Mesendoderm (in vitro differentiated cells): ENCODE measurements around the gene TNRC6C.
A peak's percentile ranks its signal among the peaks of the same experiment; 100 is the strongest.

ENCODE experiments used
- DNase-seq: peaks from one replicate; pipeline ENCODE4 v3.0.0; 2013
- H2AK5ac ChIP-seq: 2 replicates; pipeline ENCODE4 v1.6.1; 2013; ENCODE audit warnings: low read length, inconsistent platforms
- H2BK120ac ChIP-seq: 2 replicates; pipeline ENCODE4 v1.6.1; 2013; ENCODE audit warnings: low read depth, mild to moderate bottlenecking, low read length, moderate library complexity, mixed read lengths
- H2BK15ac ChIP-seq: replicated peaks from 2 replicates; pipeline ENCODE4 v1.6.1; 2013; ENCODE audit warnings: low read depth, mild to moderate bottlenecking, moderate library complexity
- H2BK5ac ChIP-seq: 2 replicates; pipeline ENCODE4 v1.6.1; 2013; ENCODE audit warnings: low read length, inconsistent platforms
- H3K18ac ChIP-seq: 2 replicates; pipeline ENCODE4 v1.6.1; 2013; ENCODE audit warnings: mild to moderate bottlenecking, low read length, mixed read lengths
- H3K23ac ChIP-seq: one replicate; pipeline ENCODE4 v1.6.1; 2013; ENCODE audit warnings: low read length
- H3K27ac ChIP-seq: 2 replicates; pipeline ENCODE4 v1.5.1; 2013; ENCODE audit warnings: low read depth, mild to moderate bottlenecking, inconsistent platforms, low read length, moderate library complexity
- H3K27me3 ChIP-seq: 2 replicates; pipeline ENCODE4 v1.6.1; 2013; ENCODE audit warnings: low read length, control low read depth, mild to moderate bottlenecking, inconsistent platforms; ENCODE audit not compliant: insufficient read depth, poor library complexity
- H3K36me3 ChIP-seq: 2 replicates; pipeline ENCODE4 v1.6.1; 2013; ENCODE audit warnings: low read length, inconsistent platforms; ENCODE audit not compliant: control insufficient read depth, insufficient read depth
- H3K4ac ChIP-seq: one replicate; pipeline ENCODE4 v1.6.1; 2013; ENCODE audit warnings: low read depth, mild to moderate bottlenecking, low read length, moderate library complexity
- H3K4me1 ChIP-seq: 2 replicates; pipeline ENCODE4 v1.6.1; 2013; ENCODE audit warnings: low read depth, low read length, inconsistent platforms; ENCODE audit not compliant: control insufficient read depth
- H3K4me2 ChIP-seq: 2 replicates; pipeline ENCODE4 v1.6.1; 2013; ENCODE audit warnings: low read length
- H3K4me3 ChIP-seq: 2 replicates; pipeline ENCODE4 v1.5.1; 2013; ENCODE audit warnings: mild to moderate bottlenecking, low read length
- H3K56ac ChIP-seq: one replicate; pipeline ENCODE4 v1.6.1; 2013; ENCODE audit warnings: low read length
- H3K79me1 ChIP-seq: 2 replicates; pipeline ENCODE4 v1.6.1; 2013; ENCODE audit warnings: low read length, inconsistent platforms
- H3K79me2 ChIP-seq: 2 replicates; pipeline ENCODE4 v1.6.1; 2013; ENCODE audit warnings: mild to moderate bottlenecking, low read length; ENCODE audit not compliant: control insufficient read depth, insufficient read depth
- H3K9ac ChIP-seq: 2 replicates; pipeline ENCODE4 v1.6.1; 2013; ENCODE audit warnings: low read length, inconsistent platforms
- H4K5ac ChIP-seq: one replicate; pipeline ENCODE4 v1.6.1; 2013; ENCODE audit warnings: low read length
- H4K8ac ChIP-seq: one replicate; pipeline ENCODE4 v1.6.1; 2013; ENCODE audit warnings: low read depth, mild to moderate bottlenecking, control low read depth, low read length, moderate library complexity
- WGBS: extraction: QIAGEN DNeasy Blood & Tissue Kit; methylation state at CpG from one replicate; pipeline ENCODE4 v1.1.7; 2013; ENCODE audit warnings: low lambda C conversion rate, missing lambda C conversion rate; ENCODE audit not compliant: insufficient coverage; ENCODE audit errors: extremely low coverage; 5-methylcytosine and 5-hydroxymethylcytosine counted together

Gene TNRC6C

DNA sequence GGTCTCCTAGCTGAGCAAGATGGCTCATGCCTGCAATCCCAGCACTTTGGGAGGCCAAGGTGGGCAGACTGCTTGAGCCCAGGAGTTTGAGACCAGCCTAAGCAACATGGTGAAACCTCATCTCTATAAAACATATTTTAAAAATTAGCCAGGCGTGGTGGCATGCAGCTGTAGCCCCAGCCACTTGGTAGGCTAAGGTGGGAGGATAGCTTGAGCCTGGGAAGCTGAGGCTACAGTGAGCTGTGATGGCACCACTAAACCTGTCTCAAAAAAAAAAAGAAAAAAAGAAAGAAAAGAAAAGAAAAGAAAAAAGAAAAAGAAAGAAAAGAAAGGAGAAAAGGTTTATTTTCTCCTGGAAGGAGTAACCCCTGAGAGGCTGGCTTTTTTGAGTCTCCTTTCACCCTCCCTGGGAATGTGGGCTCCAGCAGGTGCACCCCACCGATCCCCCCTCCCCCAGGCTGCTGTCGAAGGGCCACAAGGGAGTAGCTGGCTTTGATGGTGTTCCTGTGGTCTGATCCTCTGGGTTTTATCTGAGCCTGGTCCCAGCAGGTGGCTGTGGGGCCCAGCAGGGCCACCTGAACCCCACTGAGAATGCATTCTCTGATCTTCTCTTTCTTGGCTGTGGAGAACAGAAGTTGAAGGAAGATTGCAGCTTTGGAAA lies 29.9 kb upstream of the TNRC6C start:
- Histone ChIP-seq H4K5ac (no peak overlapping the region), H3K23ac (no peak overlapping the region), H3K27ac (no peak overlapping the region), H3K4ac (no peak overlapping the region), H4K8ac (no peak overlapping the region), H3K9ac (no peak overlapping the region), H3K27me3 (no peaks in the 10 kb centered on the region), H3K79me2 (no peaks in the 10 kb centered on the region), H2BK5ac (no peak overlapping the region), H2AK5ac (no peak overlapping the region), H3K4me2 (no peak overlapping the region), H2BK120ac (no peak overlapping the region), H3K79me1 (no peaks in the 10 kb centered on the region), H3K18ac (no peak overlapping the region), H3K4me1 (peaks cover 17% of the 10 kb centered on the region), H3K56ac (peak overlapping the region; percentile 76), H3K36me3 (no peaks in the 10 kb centered on the region), H3K4me3 (no peak overlapping the region), H2BK15ac (no peak overlapping the region)
- WGBS = no CpG with 5 or more reads among the region's 3 CpGs
- no peak for DNase-seq

DNA sequence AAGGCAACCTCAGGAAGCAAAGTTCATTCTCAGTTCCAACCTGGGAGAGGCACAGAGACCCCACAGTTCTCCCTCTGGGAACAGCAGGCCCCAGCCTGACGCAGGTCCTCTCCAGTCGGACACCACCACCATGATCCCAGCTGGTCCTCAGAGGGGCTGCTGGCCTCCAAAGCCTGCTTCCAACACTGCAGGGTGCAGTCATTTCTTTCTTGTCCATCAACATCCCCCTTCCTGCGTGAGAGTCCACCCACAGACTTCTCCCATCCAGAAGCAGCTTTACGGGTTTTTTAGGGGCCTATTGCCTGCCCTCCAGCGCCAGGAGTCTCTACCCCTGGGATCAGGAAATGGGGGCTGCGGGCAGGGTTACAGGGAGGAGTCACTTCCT lies 29.3 kb upstream of the TNRC6C start:
- Histone ChIP-seq H3K79me2 (no peaks in the 10 kb centered on the region), H2BK5ac (no peak overlapping the region), H3K36me3 (no peaks in the 10 kb centered on the region), H2BK15ac (no peak overlapping the region), H3K56ac (peak overlapping the region; percentile 76), H3K27me3 (no peaks in the 10 kb centered on the region), H3K4ac (no peak overlapping the region), H3K9ac (no peak overlapping the region), H3K4me1 (peaks cover 19% of the 10 kb centered on the region), H3K79me1 (no peaks in the 10 kb centered on the region), H3K4me2 (no peak overlapping the region), H4K8ac (no peak overlapping the region), H2AK5ac (peak overlapping the region; percentile 25), H3K23ac (peak overlapping the region; percentile 33), H3K18ac (no peak overlapping the region), H2BK120ac (no peak overlapping the region), H4K5ac (no peak overlapping the region), H3K4me3 (no peak overlapping the region), H3K27ac (no peak overlapping the region)
- no peak for DNase-seq
- WGBS = no CpG with 5 or more reads among the region's 6 CpGs

DNA sequence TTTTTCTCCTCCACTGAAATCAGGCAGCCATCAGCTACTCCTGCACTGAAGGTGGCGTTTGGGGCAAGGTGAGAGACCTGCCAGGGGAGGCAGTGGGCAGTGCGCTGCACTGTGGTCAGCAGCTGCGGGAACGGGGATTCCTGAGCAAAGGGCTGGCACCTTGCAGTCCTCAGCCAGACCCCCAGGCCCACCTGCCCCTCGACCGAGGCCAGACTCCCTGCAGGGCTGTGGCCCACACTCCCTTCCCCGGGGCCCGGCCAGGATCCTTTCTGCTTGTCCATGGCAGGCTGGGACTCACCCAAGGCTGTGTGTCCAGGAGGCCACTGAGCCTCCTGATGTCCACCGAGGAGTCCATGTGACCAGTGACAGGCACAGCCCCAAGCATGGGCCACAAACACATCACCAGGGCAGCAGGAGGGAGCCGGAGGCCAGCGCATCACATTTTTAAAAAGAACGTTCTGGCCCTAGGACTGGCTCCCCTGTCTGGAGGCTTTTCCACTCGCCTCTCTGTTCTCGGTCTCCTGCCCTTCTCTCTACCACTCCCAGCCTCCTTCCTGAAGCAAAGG lies 28.5 kb upstream of the TNRC6C start:
- H3K79me1 ChIP-seq = no peaks in the 10 kb centered on the region
- H3K4ac ChIP-seq = no peak overlapping the region
- H2BK5ac ChIP-seq = no peak overlapping the region
- no peaks in the 10 kb centered on the region for H3K79me2 ChIP-seq
- no peak overlapping the region for H3K4me2 ChIP-seq
- peaks cover 15% of the 10 kb centered on the region for H3K4me1 ChIP-seq
- DNase-seq = no peak
- H3K4me3 ChIP-seq = no peak overlapping the region
- H3K27me3 ChIP-seq = no peaks in the 10 kb centered on the region
- no peak overlapping the region for H3K27ac ChIP-seq
- H3K36me3 ChIP-seq = no peaks in the 10 kb centered on the region
- H3K56ac ChIP-seq = no peak overlapping the region
- no peak overlapping the region for H4K5ac ChIP-seq
- no peak overlapping the region for H2AK5ac ChIP-seq
- H3K18ac ChIP-seq = no peak overlapping the region
- WGBS = no CpG with 5 or more reads among the region's 14 CpGs
- H2BK15ac ChIP-seq = no peak overlapping the region
- no peak overlapping the region for H4K8ac ChIP-seq
- no peak overlapping the region for H2BK120ac ChIP-seq
- H3K9ac ChIP-seq = no peak overlapping the region
- H3K23ac ChIP-seq = no peak overlapping the region

GRCh38 chr17:77930780-77931768 lies 27.4 kb upstream of the TNRC6C start:
- WGBS = no CpG with 5 or more reads among the region's 24 CpGs
- H3K36me3 ChIP-seq = no peaks in the 10 kb centered on the region
- H3K27ac ChIP-seq = no peak overlapping the region
- H4K8ac ChIP-seq = no peak overlapping the region
- peak overlapping the region; percentile 73 for H3K56ac ChIP-seq
- H3K4me2 ChIP-seq = no peak overlapping the region
- no peak for DNase-seq
- H4K5ac ChIP-seq = no peak overlapping the region
- H3K9ac ChIP-seq = peak overlapping the region; percentile 19
- H2BK120ac ChIP-seq = no peak overlapping the region
- H3K23ac ChIP-seq = no peak overlapping the region
- no peak overlapping the region for H2BK15ac ChIP-seq
- peak overlapping the region; percentile 62 for H2BK5ac ChIP-seq
- no peaks in the 10 kb centered on the region for H3K27me3 ChIP-seq
- H3K4me1 ChIP-seq = peaks cover 15% of the 10 kb centered on the region
- H3K79me1 ChIP-seq = no peaks in the 10 kb centered on the region
- H2AK5ac ChIP-seq = peak overlapping the region; percentile 91
- no peak overlapping the region for H3K4ac ChIP-seq
- H3K79me2 ChIP-seq = no peaks in the 10 kb centered on the region
- no peak overlapping the region for H3K4me3 ChIP-seq
- no peak overlapping the region for H3K18ac ChIP-seq

DNA sequence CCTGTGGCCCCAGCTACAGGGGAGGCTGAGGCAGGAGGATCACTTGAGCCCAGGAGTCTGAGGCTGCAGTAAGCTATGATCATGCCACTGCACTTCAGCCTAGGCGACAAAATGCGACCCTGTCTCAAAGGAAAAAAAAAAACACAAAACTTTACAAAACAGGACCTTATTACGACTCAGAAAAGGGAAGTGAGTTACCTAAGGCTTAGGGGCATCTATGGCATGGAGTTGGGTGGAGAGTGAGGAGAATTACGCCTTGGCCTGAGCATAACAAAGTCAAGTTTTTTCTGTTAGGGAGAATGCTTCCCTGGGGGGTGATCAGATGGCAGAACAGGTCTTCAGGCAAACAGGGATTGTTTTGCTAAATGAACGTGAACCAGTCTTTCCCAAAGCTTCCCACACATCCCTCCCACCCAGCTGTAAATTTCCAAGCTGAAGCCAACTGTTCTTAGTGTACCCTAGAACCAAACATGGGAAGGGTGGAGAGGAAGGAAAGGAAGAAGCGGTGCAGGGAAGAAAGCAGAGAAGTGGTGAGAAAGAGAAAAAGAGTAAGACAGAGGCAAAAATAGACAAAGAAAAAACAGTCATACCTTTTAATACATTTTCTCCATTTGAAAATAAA lies 24.6 kb upstream of the TNRC6C start:
- H3K9ac ChIP-seq = no peak overlapping the region
- no peaks in the 10 kb centered on the region for H3K27me3 ChIP-seq
- no peaks in the 10 kb centered on the region for H3K79me2 ChIP-seq
- no peak overlapping the region for H3K4ac ChIP-seq
- H4K8ac ChIP-seq = no peak overlapping the region
- no peak for DNase-seq
- peak overlapping the region; percentile 54 for H3K56ac ChIP-seq
- H3K79me1 ChIP-seq = no peaks in the 10 kb centered on the region
- WGBS = no CpG with 5 or more reads among the region's 6 CpGs
- no peak overlapping the region for H3K4me3 ChIP-seq
- no peaks in the 10 kb centered on the region for H3K36me3 ChIP-seq
- peak overlapping the region; percentile 43 for H2BK5ac ChIP-seq
- no peak overlapping the region for H2BK120ac ChIP-seq
- H2AK5ac ChIP-seq = peak overlapping the region; percentile 84
- H3K23ac ChIP-seq = no peak overlapping the region
- H2BK15ac ChIP-seq = no peak overlapping the region
- no peak overlapping the region for H3K18ac ChIP-seq
- no peak overlapping the region for H3K4me2 ChIP-seq
- peaks cover 20% of the 10 kb centered on the region for H3K4me1 ChIP-seq
- no peak overlapping the region for H4K5ac ChIP-seq
- H3K27ac ChIP-seq = no peak overlapping the region
